Measurements from ENCODE around the gene SP3.

- TF ChIP-seq CTCF (IDR thresholded peaks at IDR 0.05) (no peak), ZFX (IDR thresholded peaks at IDR 0.05; ENCODE audit: borderline replicate concordance) (no peak)
Observed at GRCh38 chr2:174013315-174013751, 48.2 kb upstream of the SP3 start.

Measured in 22Rv1 (cell line).